ENCODE results near the gene MPIG6B.

MPIG6B gene

DNA sequence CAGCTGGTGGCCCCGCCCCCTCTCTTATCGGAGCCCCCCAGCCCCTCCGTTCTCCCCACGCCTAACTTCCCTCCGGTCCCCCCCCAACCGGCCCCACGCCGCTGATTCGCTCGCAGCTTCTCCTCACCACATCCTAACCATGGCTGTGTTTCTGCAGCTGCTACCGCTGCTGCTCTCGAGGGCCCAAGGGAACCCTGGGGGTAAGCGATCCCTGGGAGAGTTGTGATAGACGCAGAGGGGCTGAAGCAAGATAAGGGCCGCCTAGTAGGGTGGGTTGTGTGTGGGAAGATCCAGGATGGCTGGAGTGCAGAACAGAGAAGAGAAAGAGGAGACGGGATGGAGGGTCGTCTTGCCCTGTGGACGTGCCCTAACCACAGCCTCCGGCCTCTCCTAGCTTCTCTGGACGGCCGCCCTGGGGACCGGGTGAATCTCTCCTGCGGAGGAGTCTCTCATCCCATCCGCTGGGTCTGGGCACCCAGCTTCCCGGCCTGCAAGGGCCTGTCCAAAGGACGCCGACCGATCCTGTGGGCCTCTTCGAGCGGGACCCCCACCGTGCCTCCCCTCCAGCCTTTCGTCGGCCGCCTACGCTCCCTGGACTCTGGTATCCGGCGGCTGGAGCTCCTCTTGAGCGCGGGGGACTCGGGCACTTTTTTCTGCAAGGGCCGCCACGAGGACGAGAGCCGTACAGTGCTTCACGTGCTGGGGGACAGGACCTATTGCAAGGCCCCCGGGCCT lies at the start of gene MPIG6B:
Gene MPIG6B (plus strand): TSS at position 129 of the 735 bp plus-strand sequence. CDS start 11 bp downstream, at position 140.
- TF ChIP-seq CTCF (conservative IDR thresholded peaks at IDR 0.05) (no peak), ZFX (IDR thresholded peaks at IDR 0.05) (no peak)
- no peak within 1 kb of the TSS for H3K27ac ChIP-seq

DNA sequence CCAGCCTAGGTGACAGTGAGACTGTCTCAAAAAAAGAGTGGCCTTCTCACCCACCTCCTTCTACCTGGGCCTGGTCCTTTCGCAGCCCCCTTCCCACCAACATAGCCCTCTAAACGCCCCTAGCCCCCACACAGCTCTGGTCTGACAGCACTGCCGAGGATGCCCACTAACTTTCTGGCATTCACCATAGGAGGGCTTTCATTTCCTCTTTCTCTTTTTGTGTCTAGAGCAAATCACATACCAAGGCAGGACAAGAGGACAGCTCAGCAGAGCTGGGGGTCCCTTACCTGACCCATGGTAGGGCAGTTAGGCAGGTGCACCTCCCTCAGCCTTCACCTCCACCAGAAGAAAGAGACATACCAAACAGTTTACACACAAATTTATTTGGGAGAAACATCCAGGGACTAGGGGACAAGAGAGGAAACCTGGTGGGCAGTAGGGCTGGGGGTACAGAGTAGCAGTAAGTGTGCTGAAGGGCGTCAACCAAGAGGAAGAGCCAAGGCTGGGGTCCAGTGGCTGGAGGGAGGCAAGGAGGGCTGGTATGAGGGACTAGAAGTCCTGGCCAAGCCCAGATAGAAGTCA lies 46.8 kb upstream of the MPIG6B start:
- H3K27ac ChIP-seq = no peak overlapping the region
- TF ChIP-seq ZFX (IDR thresholded peaks at IDR 0.05) (no peak), CTCF (conservative IDR thresholded peaks at IDR 0.05) (no peak)

- TF ChIP-seq CTCF (conservative IDR thresholded peaks at IDR 0.05) (no peak), ZFX (IDR thresholded peaks at IDR 0.05) (no peak)
- no peak overlapping the region for H3K27ac ChIP-seq
Measured at GRCh38 chr6:31676904-31677303, 46.3 kb upstream of the MPIG6B start.

GRCh38 chr6:31677955-31678354 lies 45.2 kb upstream of the MPIG6B start:
- no peak overlapping the region for H3K27ac ChIP-seq
- TF ChIP-seq ZFX (IDR thresholded peaks at IDR 0.05) = no peak
- no peak for TF ChIP-seq CTCF (conservative IDR thresholded peaks at IDR 0.05)

DNA sequence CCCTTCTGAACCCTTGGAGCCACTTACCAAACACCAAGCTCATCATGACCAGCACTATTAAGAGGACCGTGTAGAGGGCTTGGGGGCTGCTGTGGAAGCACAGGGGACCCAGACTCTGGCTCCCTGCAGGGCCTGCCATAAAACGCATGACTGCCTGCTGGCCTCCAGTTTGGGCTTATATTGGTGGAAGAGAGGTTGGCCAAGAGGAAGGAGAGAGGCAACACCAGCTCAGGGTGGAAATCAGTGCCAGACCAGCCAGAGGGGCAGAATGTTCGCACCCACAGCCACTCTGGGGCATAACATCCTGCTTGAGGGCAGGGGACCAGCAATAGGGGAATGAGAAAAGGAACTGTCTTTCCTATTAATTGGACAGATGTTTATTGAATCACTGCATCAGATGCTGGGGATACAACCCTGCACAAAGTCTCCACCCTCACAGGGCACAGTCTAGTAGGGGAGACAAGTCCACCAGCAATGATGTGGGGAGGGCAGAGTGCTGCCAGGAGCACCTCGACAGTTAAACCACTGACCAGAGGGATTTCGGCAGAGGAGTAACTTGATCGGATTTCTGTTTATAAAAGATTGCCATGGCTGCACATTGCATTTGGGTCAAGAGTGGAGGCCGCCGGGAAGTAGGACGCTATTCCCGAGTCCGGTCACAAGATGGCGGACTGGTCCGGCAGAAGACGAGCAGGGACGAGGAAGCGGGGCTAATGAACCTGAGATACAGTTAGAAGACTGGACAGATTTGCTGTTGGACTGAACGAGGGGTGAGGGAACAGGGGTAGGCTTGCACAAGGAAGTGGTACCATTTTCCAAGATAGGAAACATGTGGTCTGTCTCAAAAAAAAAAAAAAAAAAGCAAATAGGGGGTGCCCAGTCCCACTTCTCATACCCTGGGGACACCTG lies 42.7 kb upstream of the MPIG6B start, which contains the start of gene LY6G5C:
Gene LY6G5C (minus strand): TSS at position 842 of the 909 bp plus-strand sequence. CDS start 694 bp downstream, at position 148.
- no peak within 1 kb of the TSS for H3K27ac ChIP-seq
- peak; percentile 86 for TF ChIP-seq CTCF (conservative IDR thresholded peaks at IDR 0.05)
- no peak for TF ChIP-seq ZFX (IDR thresholded peaks at IDR 0.05)

GRCh38 chr6:31681135-31681671 lies 42.0 kb upstream of the MPIG6B start:
- TF ChIP-seq ZFX (IDR thresholded peaks at IDR 0.05) (no peak), CTCF (conservative IDR thresholded peaks at IDR 0.05) (no peak)
- no peak overlapping the region for H3K27ac ChIP-seq

Data from C4-2B (cell line).